ENCODE data around the gene NIM1K.

- TF ChIP-seq CTCF (tag by site-specific recombination; IDR thresholded peaks at IDR 0.05) = no peak
- no peak for TF ChIP-seq ZBTB44 (tag by site-specific recombination; IDR thresholded peaks at IDR 0.05)
- TF ChIP-seq IKZF3 (tag by site-specific recombination; IDR thresholded peaks at IDR 0.05) = no peak
- TF ChIP-seq ZNF23 (tag by site-specific recombination; IDR thresholded peaks at IDR 0.05; ENCODE audit: borderline replicate concordance) = no peak
Observed at GRCh38 chr5:43255704-43256103, 63.7 kb downstream of the NIM1K start.
